Epithelial cell of esophagus (primary cell): ENCODE data around the gene PDE2A.
A peak's percentile ranks its signal among the peaks of the same experiment; 100 is the strongest.

Experiments
- DNase-seq: peaks from one replicate; pipeline ENCODE4 v3.0.0; 2010; ENCODE audit warnings: low read depth
- H3K4me3 ChIP-seq: 2 replicates; pipeline ENCODE4 v1.5.1; 2011; ENCODE audit warnings: mild to moderate bottlenecking, low read length, control low read depth
- CTCF ChIP-seq: IDR thresholded peaks from 2 replicates; pipeline ENCODE4 v1.5.1; 2011; ENCODE audit warnings: low read depth, mild to moderate bottlenecking, low read length, control low read depth, inconsistent platforms; ENCODE audit not compliant: insufficient read depth; ENCODE audit errors: missing control alignments

PDE2A gene

DNA sequence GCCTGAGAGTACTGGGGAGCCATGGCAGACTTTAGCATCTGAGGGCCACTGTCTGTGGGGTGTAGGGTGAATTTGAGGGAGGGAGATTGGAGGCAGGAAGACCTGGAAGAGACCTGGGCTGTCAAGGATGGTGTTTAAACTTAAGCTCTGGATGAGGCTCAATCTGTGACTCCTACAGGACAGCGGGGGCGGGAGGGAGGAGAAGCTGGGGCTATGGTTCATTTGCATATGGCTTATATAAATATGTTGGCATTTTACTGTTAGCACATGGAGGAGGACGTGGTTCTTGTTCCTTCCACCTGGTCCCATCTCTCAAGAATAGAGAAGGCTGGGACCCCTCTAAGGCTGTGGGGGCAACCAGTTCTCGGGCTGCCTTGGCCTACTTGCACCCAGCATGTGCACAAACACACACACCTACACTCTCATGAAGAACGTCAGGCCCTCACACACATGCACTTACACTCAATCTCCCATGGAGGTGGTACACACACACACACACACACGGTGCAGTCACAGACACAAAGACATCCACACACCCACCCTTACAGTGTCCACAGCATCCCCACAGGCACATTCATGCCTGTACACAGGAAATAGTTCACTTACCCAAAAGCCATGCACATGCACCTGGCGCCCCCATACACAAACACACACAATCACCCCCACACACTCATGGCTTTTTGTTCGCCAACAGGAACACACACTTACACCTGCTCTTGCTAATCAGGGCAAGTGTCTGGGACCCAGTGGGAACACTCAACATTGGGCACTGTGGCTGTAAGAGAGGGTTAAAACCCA is 81.3 kb downstream of the PDE2A start:
- DNase-seq = no peak
- no peak overlapping the region for H3K4me3 ChIP-seq
- TF ChIP-seq CTCF = no peak

- DNase-seq = no peak
- H3K4me3 ChIP-seq = no peak overlapping the region
- no peak for TF ChIP-seq CTCF
Observed at GRCh38 chr11:72591785-72592502, 82.3 kb downstream of the PDE2A start.

DNA sequence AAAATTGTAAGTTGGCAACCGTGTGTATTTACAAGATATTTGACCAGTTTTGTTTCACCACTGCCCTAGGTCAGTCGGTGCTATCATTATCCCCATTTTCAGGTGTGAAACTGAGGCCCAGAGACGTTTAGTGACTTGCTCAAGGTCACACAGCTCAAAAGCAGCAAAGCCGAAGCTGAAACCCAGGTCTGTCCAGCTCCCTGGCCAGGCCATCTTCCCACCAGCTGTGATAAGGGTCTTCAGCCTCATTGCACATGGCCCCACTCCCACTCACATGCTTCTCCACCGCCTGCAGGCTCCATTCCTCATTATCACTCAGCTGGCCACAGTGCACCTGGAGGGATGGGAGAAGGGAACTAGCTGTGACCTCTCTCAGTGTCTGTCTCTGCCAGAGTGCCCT is 83.2 kb downstream of the PDE2A start:
- H3K4me3 ChIP-seq = no peak overlapping the region
- DNase-seq = no peak
- TF ChIP-seq CTCF = no peak

DNA sequence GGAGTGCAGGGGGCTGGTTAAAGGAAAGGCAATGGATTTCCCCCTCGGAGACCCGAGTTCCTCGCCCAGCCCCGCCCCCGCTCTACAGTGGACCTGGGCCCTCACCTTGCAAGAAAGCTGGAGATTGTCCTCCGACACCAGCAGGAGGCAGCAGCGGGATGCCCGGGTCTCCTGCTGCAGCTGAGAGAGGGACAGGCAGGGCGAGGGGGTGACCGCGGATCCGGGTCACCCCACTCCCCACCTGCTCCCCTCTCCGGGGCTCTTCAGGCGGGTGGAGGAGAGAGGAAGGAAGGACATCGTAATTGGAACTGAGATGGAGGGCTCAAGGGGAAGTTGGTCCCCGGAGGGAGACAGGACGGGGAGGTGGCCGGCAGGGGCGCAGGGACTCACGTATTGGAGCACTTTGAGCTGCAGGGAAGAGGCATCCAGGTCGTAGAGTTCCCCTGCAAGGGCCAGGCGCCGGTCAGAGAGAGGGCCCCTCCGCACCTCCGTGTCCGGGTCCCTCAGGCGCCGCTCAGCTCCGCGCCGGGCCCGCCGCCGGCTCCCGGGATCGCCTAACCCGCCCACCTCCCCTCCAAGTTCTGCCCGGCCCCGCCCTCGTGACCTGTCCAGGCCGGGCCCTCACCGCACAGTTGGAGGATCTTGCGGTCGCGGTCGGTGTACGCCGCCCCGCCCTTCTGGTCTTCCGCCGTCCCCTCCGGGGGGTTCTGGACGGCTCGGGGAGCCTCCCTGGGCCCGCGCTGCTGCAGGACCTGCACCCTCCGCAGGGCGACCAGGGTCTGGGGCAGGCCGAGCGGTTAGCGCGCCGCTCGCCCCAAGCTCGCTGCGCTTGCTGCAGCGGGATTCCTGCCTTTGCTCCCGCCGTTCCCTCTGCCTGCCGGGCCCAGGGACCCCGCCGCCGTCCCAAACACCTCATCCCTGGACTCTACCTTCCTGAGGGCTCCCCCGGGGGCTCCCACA is 84.1 kb downstream of the PDE2A start:
- DNase-seq = peak; percentile 48
- TF ChIP-seq CTCF = peak; percentile 45
- no peak overlapping the region for H3K4me3 ChIP-seq

- TF ChIP-seq CTCF = no peak
- H3K4me3 ChIP-seq = no peak overlapping the region
- DNase-seq = peak; percentile 30
Observed at GRCh38 chr11:72588421-72589410, 85.5 kb downstream of the PDE2A start.

- H3K4me3 ChIP-seq = no peak overlapping the region
- DNase-seq = no peak
- no peak for TF ChIP-seq CTCF
Observed at GRCh38 chr11:72587696-72588095, 86.5 kb downstream of the PDE2A start.
